ENCODE data around the gene TTC39C.
"Not testable (repeated sequence)": the region's sequence is repeated elsewhere in the genome, so short reads cannot be mapped to it uniquely, and the experiment has no call there.

Gene TTC39C

GRCh38 chr18:24068945-24069693 lies 54.6 kb downstream of the TTC39C start:
- Mint-ChIP-seq H3K27ac (peak overlapping the region; percentile 11), H3K4me3 (no peak overlapping the region), H3K9me3 (no peaks in the 10 kb centered on the region), H3K4me1 (ENCODE audit: low read depth) (peaks cover 61% of the 10 kb centered on the region), H3K36me3 (ENCODE audit: low read depth) (peaks cover 86% of the 10 kb centered on the region), H3K27me3 (no peaks in the 10 kb centered on the region)
- DNase-seq: no peak

GRCh38 chr18:24071029-24071428 lies 56.5 kb downstream of the TTC39C start:
- Mint-ChIP-seq H3K9me3 (no peaks in the 10 kb centered on the region), H3K4me3 (no peak overlapping the region), H3K4me1 (ENCODE audit: low read depth) (peaks cover 59% of the 10 kb centered on the region), H3K27ac (no peak overlapping the region), H3K36me3 (ENCODE audit: low read depth) (peaks cover 87% of the 10 kb centered on the region), H3K27me3 (no peaks in the 10 kb centered on the region)
- no peak for DNase-seq

- peaks cover 59% of the 10 kb centered on the region for H3K4me1 Mint-ChIP-seq (ENCODE audit: low read depth)
- no peak overlapping the region for H3K27ac Mint-ChIP-seq
- no peaks in the 10 kb centered on the region for H3K27me3 Mint-ChIP-seq
- no peak for DNase-seq
- H3K4me3 Mint-ChIP-seq: no peak overlapping the region
- H3K36me3 Mint-ChIP-seq (ENCODE audit: low read depth): peaks cover 84% of the 10 kb centered on the region
- H3K9me3 Mint-ChIP-seq: no peaks in the 10 kb centered on the region
Observed at GRCh38 chr18:24071779-24072178, 57.2 kb downstream of the TTC39C start.

- no peaks in the 10 kb centered on the region for H3K27me3 Mint-ChIP-seq
- DNase-seq: no peak
- H3K36me3 Mint-ChIP-seq (ENCODE audit: low read depth): peaks cover 79% of the 10 kb centered on the region
- no peaks in the 10 kb centered on the region for H3K9me3 Mint-ChIP-seq
- peak overlapping the region; percentile 29 for H3K27ac Mint-ChIP-seq
- H3K4me3 Mint-ChIP-seq: no peak overlapping the region
- peaks cover 62% of the 10 kb centered on the region for H3K4me1 Mint-ChIP-seq (ENCODE audit: low read depth)
Observed at GRCh38 chr18:24072743-24073142, 58.2 kb downstream of the TTC39C start.

- no peak overlapping the region for H3K4me3 Mint-ChIP-seq
Observed at GRCh38 chr18:24073791-24074190, 59.2 kb downstream of the TTC39C start.

GRCh38 chr18:24074757-24075156 lies 60.2 kb downstream of the TTC39C start:
- not testable (repeated sequence) for H3K9me3 Mint-ChIP-seq, H3K27ac Mint-ChIP-seq, DNase-seq, H3K27me3 Mint-ChIP-seq, H3K4me3 Mint-ChIP-seq
- H3K4me1 Mint-ChIP-seq (ENCODE audit: low read depth): peaks cover 57% of the 10 kb centered on the region
- H3K36me3 Mint-ChIP-seq (ENCODE audit: low read depth): peaks cover 78% of the 10 kb centered on the region

More at GRCh38 chr18:24073791-24074190, 59.2 kb downstream of the TTC39C start:
- Mint-ChIP-seq H3K36me3 (ENCODE audit: low read depth) (peaks cover 76% of the 10 kb centered on the region), H3K9me3 (no peaks in the 10 kb centered on the region), H3K27me3 (no peaks in the 10 kb centered on the region), H3K4me1 (ENCODE audit: low read depth) (peaks cover 57% of the 10 kb centered on the region), H3K27ac (no peak overlapping the region)
- no peak for DNase-seq

- Mint-ChIP-seq H3K4me1 (ENCODE audit: low read depth) (peaks cover 65% of the 10 kb centered on the region), H3K36me3 (ENCODE audit: low read depth) (peaks cover 79% of the 10 kb centered on the region), H3K9me3 (no peaks in the 10 kb centered on the region), H3K27me3 (no peaks in the 10 kb centered on the region), H3K4me3 (peak overlapping the region; percentile 45), H3K27ac (peak overlapping the region; percentile 90)
- peak; percentile 82 for DNase-seq
Observed at GRCh38 chr18:24075767-24076597, 61.4 kb downstream of the TTC39C start.

- Mint-ChIP-seq H3K4me1 (ENCODE audit: low read depth) (peaks cover 67% of the 10 kb centered on the region), H3K27ac (no peak overlapping the region), H3K36me3 (ENCODE audit: low read depth) (peaks cover 80% of the 10 kb centered on the region), H3K4me3 (no peak overlapping the region), H3K27me3 (no peaks in the 10 kb centered on the region), H3K9me3 (no peaks in the 10 kb centered on the region)
- no peak for DNase-seq
Observed at GRCh38 chr18:24076950-24077349, 62.4 kb downstream of the TTC39C start.

GRCh38 chr18:24078391-24078790 lies 63.8 kb downstream of the TTC39C start:
- H3K9me3 Mint-ChIP-seq: no peaks in the 10 kb centered on the region
- no peak overlapping the region for H3K4me3 Mint-ChIP-seq
- peaks cover 73% of the 10 kb centered on the region for H3K4me1 Mint-ChIP-seq (ENCODE audit: low read depth)
- no peak for DNase-seq
- peaks cover 78% of the 10 kb centered on the region for H3K36me3 Mint-ChIP-seq (ENCODE audit: low read depth)
- H3K27ac Mint-ChIP-seq: no peak overlapping the region
- H3K27me3 Mint-ChIP-seq: no peaks in the 10 kb centered on the region

- Mint-ChIP-seq H3K4me3 (peak overlapping the region; percentile 30), H3K27ac (peak overlapping the region; percentile 73), H3K9me3 (no peaks in the 10 kb centered on the region), H3K27me3 (no peaks in the 10 kb centered on the region), H3K36me3 (ENCODE audit: low read depth) (peaks cover 79% of the 10 kb centered on the region), H3K4me1 (ENCODE audit: low read depth) (peaks cover 71% of the 10 kb centered on the region)
- no peak for DNase-seq
Observed at GRCh38 chr18:24080861-24081260, 66.3 kb downstream of the TTC39C start.

- DNase-seq: no peak
- Mint-ChIP-seq H3K36me3 (ENCODE audit: low read depth) (peaks cover 86% of the 10 kb centered on the region), H3K9me3 (no peaks in the 10 kb centered on the region), H3K27ac (peak overlapping the region; percentile 66), H3K4me1 (ENCODE audit: low read depth) (peaks cover 60% of the 10 kb centered on the region), H3K4me3 (no peak overlapping the region), H3K27me3 (no peaks in the 10 kb centered on the region)
Observed at GRCh38 chr18:24083550-24083949, 69.0 kb downstream of the TTC39C start.

- no peak for DNase-seq
- Mint-ChIP-seq H3K36me3 (ENCODE audit: low read depth) (peaks cover 82% of the 10 kb centered on the region), H3K9me3 (no peaks in the 10 kb centered on the region), H3K4me3 (no peak overlapping the region), H3K27ac (no peak overlapping the region), H3K27me3 (no peaks in the 10 kb centered on the region), H3K4me1 (ENCODE audit: low read depth) (peaks cover 43% of the 10 kb centered on the region)
Observed at GRCh38 chr18:24086082-24086481, 71.5 kb downstream of the TTC39C start.

GRCh38 chr18:24089076-24089475 lies 74.5 kb downstream of the TTC39C start:
- Mint-ChIP-seq H3K9me3 (no peaks in the 10 kb centered on the region), H3K27ac (no peak overlapping the region), H3K4me3 (no peak overlapping the region), H3K27me3 (no peaks in the 10 kb centered on the region), H3K4me1 (ENCODE audit: low read depth) (peaks cover 36% of the 10 kb centered on the region), H3K36me3 (ENCODE audit: low read depth) (peaks cover 82% of the 10 kb centered on the region)
- no peak for DNase-seq

GRCh38 chr18:24089515-24090337 lies 75.2 kb downstream of the TTC39C start:
- peaks cover 42% of the 10 kb centered on the region for H3K4me1 Mint-ChIP-seq (ENCODE audit: low read depth)
- no peaks in the 10 kb centered on the region for H3K27me3 Mint-ChIP-seq
- peaks cover 83% of the 10 kb centered on the region for H3K36me3 Mint-ChIP-seq (ENCODE audit: low read depth)
- DNase-seq: no peak
- no peak overlapping the region for H3K4me3 Mint-ChIP-seq
- H3K27ac Mint-ChIP-seq: no peak overlapping the region
- H3K9me3 Mint-ChIP-seq: no peaks in the 10 kb centered on the region
